ENCODE data around the gene PLXNA3. TPM values are rescaled to one million over a fixed set of nuclear protein-coding genes. Genes with fewer than 3 reads are reported as not detected.

The PLXNA3 gene
- total and polyA plus RNA-seq, 5 donors from 2014 or later, result 0.32 to 64.6 (median 0.35) TPM

DNA sequence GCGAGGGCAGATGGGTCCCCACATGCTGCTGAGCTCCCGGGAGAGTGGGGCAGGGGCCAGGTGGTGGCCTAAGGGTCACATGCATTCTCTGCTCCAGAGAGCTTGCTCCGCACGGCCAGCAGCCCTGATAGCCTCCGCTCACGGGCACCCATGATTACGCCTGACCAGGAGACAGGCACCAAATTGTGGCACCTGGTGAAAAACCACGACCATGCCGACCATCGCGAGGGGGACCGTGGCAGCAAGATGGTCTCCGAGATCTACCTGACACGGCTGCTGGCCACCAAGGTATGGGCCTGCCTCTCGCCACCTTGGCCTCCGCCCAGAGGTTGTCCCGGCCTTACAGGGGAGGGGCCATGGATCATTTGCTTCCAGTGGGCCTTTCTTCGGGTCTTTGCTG lies 11.8 kb downstream of the PLXNA3 start:
- H3K4me1 ChIP-seq (ENCODE audit: control insufficient read depth, insufficient read depth, low read length, poor library complexity, severe bottlenecking), result no peaks in the 10 kb centered on the region
- no peak overlapping the region for H3K4me3 ChIP-seq (ENCODE audit: low read depth, low read length)
- Mint-ChIP-seq H3K36me3 (no peaks in the 10 kb centered on the region), H3K27me3 (no peaks in the 10 kb centered on the region), H3K4me1 (no peaks in the 10 kb centered on the region), H3K9me3 (peaks cover 0 to 1% (median 0%) of the 10 kb centered on the region in 7 donors), H3K27ac (no peak overlapping the region), H3K4me3 (no peak overlapping the region)
- no peaks in the 10 kb centered on the region for H3K9me3 ChIP-seq (ENCODE audit: control insufficient read depth in 2 of 2, low read length in 2 of 2)
- no peaks in the 10 kb centered on the region for H3K27me3 ChIP-seq (ENCODE audit: control insufficient read depth, insufficient read depth, low read length)
- no peak overlapping the region for H3K27ac ChIP-seq (ENCODE audit: insufficient read depth, low read length, poor library complexity, severe bottlenecking)
- DNase-seq (no peak), ATAC-seq (ENCODE audit: low read depth in 2 of 2) (no peak)
- H3K36me3 ChIP-seq (ENCODE audit: control insufficient read depth, insufficient read depth, low read length), result peaks cover 14% of the 10 kb centered on the region

DNA sequence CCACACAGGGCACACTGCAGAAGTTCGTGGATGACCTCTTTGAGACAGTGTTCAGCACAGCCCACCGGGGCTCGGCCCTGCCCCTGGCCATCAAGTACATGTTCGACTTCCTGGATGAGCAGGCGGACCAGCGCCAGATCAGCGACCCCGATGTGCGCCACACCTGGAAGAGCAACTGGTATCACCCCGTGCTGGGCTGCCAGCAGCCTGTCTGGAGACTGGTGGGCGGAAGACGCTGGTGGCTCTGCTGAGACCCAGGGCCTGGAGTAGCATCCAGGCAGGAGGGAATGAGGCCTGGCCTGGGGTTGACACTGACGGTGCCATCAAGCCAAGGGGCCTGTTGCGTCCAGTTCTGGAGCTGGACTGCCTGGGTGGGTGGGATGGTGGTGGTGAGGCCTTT lies 12.4 kb downstream of the PLXNA3 start:
- DNase-seq (no peak), ATAC-seq (ENCODE audit: low read depth in 2 of 2) (no peak)
- H3K36me3 Mint-ChIP-seq, result no peaks in the 10 kb centered on the region
- Histone ChIP-seq H3K36me3 (ENCODE audit: control insufficient read depth, insufficient read depth, low read length) (peaks cover 14% of the 10 kb centered on the region), H3K4me3 (ENCODE audit: low read depth, low read length) (no peak overlapping the region), H3K9me3 (ENCODE audit: control insufficient read depth in 2 of 2, low read length in 2 of 2) (no peaks in the 10 kb centered on the region), H3K27me3 (ENCODE audit: control insufficient read depth, insufficient read depth, low read length) (no peaks in the 10 kb centered on the region), H3K27ac (ENCODE audit: insufficient read depth, low read length, poor library complexity, severe bottlenecking) (no peak overlapping the region), H3K4me1 (ENCODE audit: control insufficient read depth, insufficient read depth, low read length, poor library complexity, severe bottlenecking) (no peaks in the 10 kb centered on the region)
- no peaks in the 10 kb centered on the region for H3K27me3 Mint-ChIP-seq
- no peaks in the 10 kb centered on the region for H3K4me1 Mint-ChIP-seq
- H3K4me3 Mint-ChIP-seq, result no peak overlapping the region
- H3K9me3 Mint-ChIP-seq, result peaks cover 0 to 1% (median 0%) of the 10 kb centered on the region in 7 donors
- no peak overlapping the region for H3K27ac Mint-ChIP-seq

DNA sequence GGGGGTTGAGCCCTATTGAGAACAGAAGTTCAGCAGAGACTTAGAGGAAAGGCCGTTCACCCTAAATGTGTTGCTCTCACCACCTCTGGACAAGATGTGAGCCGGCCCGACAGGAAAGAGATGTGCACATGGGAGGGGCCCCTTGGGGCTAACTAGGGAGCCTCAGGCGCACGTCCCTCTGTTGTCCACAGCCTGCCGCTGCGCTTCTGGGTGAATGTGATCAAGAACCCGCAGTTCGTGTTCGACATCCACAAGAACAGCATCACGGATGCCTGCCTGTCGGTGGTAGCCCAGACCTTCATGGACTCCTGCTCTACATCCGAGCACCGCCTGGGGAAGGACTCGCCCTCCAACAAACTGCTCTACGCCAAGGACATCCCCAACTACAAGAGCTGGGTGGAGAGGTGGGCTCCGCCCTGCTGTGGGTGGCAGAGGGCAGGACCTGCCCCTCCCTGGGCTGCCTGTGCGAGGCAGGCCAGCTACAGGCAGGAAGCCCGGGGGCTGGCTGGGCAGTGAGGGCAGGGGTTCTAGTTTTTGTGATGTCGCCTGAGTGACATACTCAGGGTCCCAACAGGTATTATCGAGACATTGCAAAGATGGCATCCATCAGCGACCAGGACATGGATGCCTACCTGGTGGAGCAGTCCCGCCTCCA lies 13.0 kb downstream of the PLXNA3 start:
- H3K27ac ChIP-seq (ENCODE audit: insufficient read depth, low read length, poor library complexity, severe bottlenecking), result no peak overlapping the region
- H3K4me1 ChIP-seq (ENCODE audit: control insufficient read depth, insufficient read depth, low read length, poor library complexity, severe bottlenecking), result no peaks in the 10 kb centered on the region
- peaks cover 14% of the 10 kb centered on the region for H3K36me3 ChIP-seq (ENCODE audit: control insufficient read depth, insufficient read depth, low read length)
- H3K9me3 ChIP-seq (ENCODE audit: control insufficient read depth in 2 of 2, low read length in 2 of 2), result no peaks in the 10 kb centered on the region
- Mint-ChIP-seq H3K4me1 (no peaks in the 10 kb centered on the region), H3K4me3 (no peak overlapping the region), H3K36me3 (no peaks in the 10 kb centered on the region), H3K27me3 (no peaks in the 10 kb centered on the region), H3K27ac (no peak overlapping the region), H3K9me3 (peaks cover 0 to 1% (median 0%) of the 10 kb centered on the region in 7 donors)
- DNase-seq (no peak), ATAC-seq (ENCODE audit: low read depth in 2 of 2) (no peak)
- H3K4me3 ChIP-seq (ENCODE audit: low read depth, low read length), result no peak overlapping the region
- H3K27me3 ChIP-seq (ENCODE audit: control insufficient read depth, insufficient read depth, low read length), result no peaks in the 10 kb centered on the region

DNA sequence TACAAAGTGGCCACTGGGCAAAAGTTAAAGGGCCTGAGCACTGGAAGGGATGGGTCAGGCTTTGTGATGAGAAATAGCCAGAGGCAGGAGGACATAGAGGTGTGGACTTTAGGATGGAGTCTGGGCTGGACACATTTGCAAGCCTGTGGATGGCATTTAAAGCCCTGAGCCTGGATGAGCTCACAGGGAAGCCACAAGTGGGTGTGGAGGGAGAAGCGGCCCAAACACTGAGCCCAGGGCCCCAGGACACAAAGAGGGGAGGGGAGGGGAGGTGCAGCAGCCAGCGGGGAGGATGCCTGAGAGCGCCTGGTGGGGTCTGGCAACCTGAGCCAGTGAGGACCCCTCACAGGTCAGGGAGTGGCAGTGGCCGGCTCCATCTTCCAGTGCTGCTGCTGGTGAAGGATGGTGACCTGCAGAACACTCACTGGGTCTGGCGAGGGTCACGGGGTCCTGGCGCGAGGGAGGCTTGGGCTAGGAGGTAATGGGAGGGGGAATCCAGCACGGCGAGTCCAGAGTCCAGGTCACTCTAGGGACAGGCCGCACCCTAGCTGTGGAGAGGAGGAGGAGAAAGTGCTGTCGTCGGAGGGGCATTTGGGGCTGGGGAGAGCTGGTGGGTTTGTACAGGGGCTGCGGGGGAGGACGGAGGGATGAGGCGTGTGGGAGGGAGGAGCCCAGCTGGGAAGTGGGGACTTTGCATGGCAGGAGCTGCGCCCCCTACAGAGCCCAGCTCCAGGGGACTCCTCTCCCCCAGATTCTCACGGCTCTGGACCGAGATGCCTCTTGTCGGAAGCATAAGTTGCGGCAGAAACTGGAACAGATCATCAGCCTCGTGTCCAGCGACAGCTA lies 14.0 kb downstream of the PLXNA3 start:
- no peaks in the 10 kb centered on the region for H3K27me3 ChIP-seq (ENCODE audit: control insufficient read depth, insufficient read depth, low read length)
- H3K9me3 ChIP-seq (ENCODE audit: control insufficient read depth in 2 of 2, low read length in 2 of 2), result no peaks in the 10 kb centered on the region
- H3K27me3 Mint-ChIP-seq, result no peaks in the 10 kb centered on the region
- peaks cover 0 to 1% (median 0%) of the 10 kb centered on the region in 7 donors for H3K9me3 Mint-ChIP-seq
- H3K4me1 Mint-ChIP-seq, result peaks cover 0 to 5% (median under 1%) of the 10 kb centered on the region in 4 donors
- H3K4me1 ChIP-seq (ENCODE audit: control insufficient read depth, insufficient read depth, low read length, poor library complexity, severe bottlenecking), result no peaks in the 10 kb centered on the region
- no peak overlapping the region for H3K27ac ChIP-seq (ENCODE audit: insufficient read depth, low read length, poor library complexity, severe bottlenecking)
- no peaks in the 10 kb centered on the region for H3K36me3 Mint-ChIP-seq
- no peak overlapping the region for H3K4me3 ChIP-seq (ENCODE audit: low read depth, low read length)
- ATAC-seq (ENCODE audit: low read depth in 2 of 2) (no peak), DNase-seq (no peak)
- peaks cover 10% of the 10 kb centered on the region for H3K36me3 ChIP-seq (ENCODE audit: control insufficient read depth, insufficient read depth, low read length)
- H3K27ac Mint-ChIP-seq, result peak overlapping the region in 1 of 3 donors; percentile 47
- H3K4me3 Mint-ChIP-seq, result no peak overlapping the region

DNA sequence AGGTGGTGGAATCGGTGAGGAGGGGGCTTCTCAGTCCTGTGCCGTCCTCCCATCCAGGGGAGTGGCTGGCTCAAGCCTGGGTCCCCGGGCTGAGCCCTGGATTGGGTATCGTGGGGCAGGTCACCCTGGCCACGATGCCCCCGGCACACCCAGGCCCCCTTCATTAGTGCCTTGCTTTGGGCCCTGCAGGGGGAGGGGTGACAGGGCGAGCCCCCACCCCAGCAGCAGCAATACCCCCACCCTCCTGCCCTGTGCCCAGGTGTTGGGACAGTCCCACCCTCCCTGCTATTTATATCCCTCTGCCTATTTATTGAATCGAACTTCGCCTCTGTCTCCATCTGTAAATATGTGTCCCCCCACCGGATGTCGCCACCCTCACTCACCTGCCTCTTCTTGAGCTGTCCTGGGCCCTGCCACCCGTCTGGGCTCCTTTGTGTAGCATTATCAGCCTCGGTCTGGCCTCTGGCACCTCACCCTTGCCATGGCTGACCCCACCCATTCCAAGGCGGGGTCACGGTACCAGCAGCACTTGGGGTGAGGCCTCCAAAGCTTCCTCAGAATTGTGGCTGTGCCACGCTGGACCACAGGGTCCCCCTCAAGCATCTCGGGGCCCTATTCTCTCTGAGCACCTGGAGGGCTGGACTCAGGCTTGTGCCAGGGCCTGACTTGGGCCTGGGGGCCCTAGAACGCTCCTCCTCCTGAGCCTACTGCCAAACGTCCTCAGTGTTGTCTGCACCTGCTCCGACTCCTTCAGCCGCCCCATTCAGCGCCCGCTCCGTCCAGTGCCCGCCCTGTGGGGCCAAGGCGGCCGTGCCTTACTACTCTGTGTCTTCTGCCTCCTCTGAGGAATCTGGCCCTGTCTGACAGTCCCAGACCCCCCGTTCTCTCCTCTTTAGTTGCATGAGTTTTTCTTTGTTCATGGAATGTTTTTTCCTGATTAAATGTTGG lies 14.9 kb downstream of the PLXNA3 start:
- Histone ChIP-seq H3K4me3 (ENCODE audit: low read depth, low read length) (no peak overlapping the region), H3K27me3 (ENCODE audit: control insufficient read depth, insufficient read depth, low read length) (no peaks in the 10 kb centered on the region), H3K27ac (ENCODE audit: insufficient read depth, low read length, poor library complexity, severe bottlenecking) (no peak overlapping the region), H3K9me3 (ENCODE audit: control insufficient read depth in 2 of 2, low read length in 2 of 2) (no peaks in the 10 kb centered on the region), H3K4me1 (ENCODE audit: control insufficient read depth, insufficient read depth, low read length, poor library complexity, severe bottlenecking) (peaks cover 2% of the 10 kb centered on the region), H3K36me3 (ENCODE audit: control insufficient read depth, insufficient read depth, low read length) (peaks cover 10% of the 10 kb centered on the region)
- Mint-ChIP-seq H3K27me3 (no peaks in the 10 kb centered on the region), H3K27ac (peak overlapping the region in 1 of 3 donors; percentile 56), H3K4me3 (no peak overlapping the region), H3K36me3 (no peaks in the 10 kb centered on the region), H3K4me1 (peaks cover 0 to 11% (median 2%) of the 10 kb centered on the region in 4 donors), H3K9me3 (peaks cover 0 to 1% (median 0%) of the 10 kb centered on the region in 7 donors)
- no peak for ATAC-seq (ENCODE audit: low read depth in 2 of 2)
- no peak for DNase-seq

GRCh38 chrX:154473683-154474082 lies 15.6 kb downstream of the PLXNA3 start:
- Histone ChIP-seq H3K36me3 (ENCODE audit: control insufficient read depth, insufficient read depth, low read length) (peaks cover 9% of the 10 kb centered on the region), H3K4me1 (ENCODE audit: control insufficient read depth, insufficient read depth, low read length, poor library complexity, severe bottlenecking) (peaks cover 6% of the 10 kb centered on the region), H3K27ac (ENCODE audit: insufficient read depth, low read length, poor library complexity, severe bottlenecking) (no peak overlapping the region), H3K27me3 (ENCODE audit: control insufficient read depth, insufficient read depth, low read length) (no peaks in the 10 kb centered on the region), H3K4me3 (ENCODE audit: low read depth, low read length) (no peak overlapping the region), H3K9me3 (ENCODE audit: control insufficient read depth in 2 of 2, low read length in 2 of 2) (no peaks in the 10 kb centered on the region)
- Mint-ChIP-seq H3K4me3 (no peak overlapping the region), H3K27ac (no peak overlapping the region), H3K9me3 (peaks cover 0 to 1% (median 0%) of the 10 kb centered on the region in 7 donors), H3K36me3 (no peaks in the 10 kb centered on the region), H3K4me1 (peaks cover 0 to 13% (median 2%) of the 10 kb centered on the region in 4 donors), H3K27me3 (no peaks in the 10 kb centered on the region)
- ATAC-seq (ENCODE audit: low read depth in 2 of 2) (no peak), DNase-seq (no peak)

GRCh38 chrX:154476821-154477220 lies 18.7 kb downstream of the PLXNA3 start:
- Mint-ChIP-seq H3K4me3 (no peak overlapping the region), H3K27ac (peak overlapping the region in 1 of 3 donors; percentile 32)
- no peak overlapping the region for H3K27ac ChIP-seq (ENCODE audit: insufficient read depth, low read length, poor library complexity, severe bottlenecking)

More at GRCh38 chrX:154476821-154477220, 18.7 kb downstream of the PLXNA3 start:
- Histone ChIP-seq H3K4me1 (ENCODE audit: control insufficient read depth, insufficient read depth, low read length, poor library complexity, severe bottlenecking) (peaks cover 14% of the 10 kb centered on the region), H3K27me3 (ENCODE audit: control insufficient read depth, insufficient read depth, low read length) (no peaks in the 10 kb centered on the region), H3K9me3 (ENCODE audit: control insufficient read depth in 2 of 2, low read length in 2 of 2) (no peaks in the 10 kb centered on the region), H3K4me3 (ENCODE audit: low read depth, low read length) (no peak overlapping the region), H3K36me3 (ENCODE audit: control insufficient read depth, insufficient read depth, low read length) (no peaks in the 10 kb centered on the region)
- DNase-seq (no peak), ATAC-seq (ENCODE audit: low read depth in 2 of 2) (no peak)
- Mint-ChIP-seq H3K9me3 (peaks cover 0 to under 1% (median 0%) of the 10 kb centered on the region in 7 donors), H3K27me3 (no peaks in the 10 kb centered on the region), H3K36me3 (no peaks in the 10 kb centered on the region), H3K4me1 (peaks cover 0 to 22% (median 5%) of the 10 kb centered on the region in 4 donors)
